ENCODE data around the gene LRMDA.

DNA sequence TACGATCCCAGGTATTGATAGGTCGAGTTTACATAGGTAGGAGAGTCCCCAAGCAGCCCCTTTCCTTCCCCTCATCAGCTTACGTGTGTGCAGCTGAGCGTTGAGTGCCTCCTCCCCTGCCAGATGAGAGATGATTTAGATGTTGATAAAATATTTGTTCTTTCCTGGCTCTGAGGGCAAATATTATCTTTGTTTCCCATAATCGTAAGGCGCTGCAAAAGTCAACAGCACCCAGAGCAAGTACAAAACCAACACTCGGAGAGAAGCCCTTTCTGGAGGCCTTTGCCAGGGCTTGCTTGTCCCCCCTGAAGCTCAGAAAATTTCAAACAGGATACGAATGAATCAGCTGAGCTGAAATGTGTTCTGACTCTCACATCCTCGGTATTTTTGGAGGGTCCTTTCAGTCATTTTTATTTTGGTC is 683.2 kb downstream of the LRMDA start:
- TF ChIP-seq, protein P1, sequence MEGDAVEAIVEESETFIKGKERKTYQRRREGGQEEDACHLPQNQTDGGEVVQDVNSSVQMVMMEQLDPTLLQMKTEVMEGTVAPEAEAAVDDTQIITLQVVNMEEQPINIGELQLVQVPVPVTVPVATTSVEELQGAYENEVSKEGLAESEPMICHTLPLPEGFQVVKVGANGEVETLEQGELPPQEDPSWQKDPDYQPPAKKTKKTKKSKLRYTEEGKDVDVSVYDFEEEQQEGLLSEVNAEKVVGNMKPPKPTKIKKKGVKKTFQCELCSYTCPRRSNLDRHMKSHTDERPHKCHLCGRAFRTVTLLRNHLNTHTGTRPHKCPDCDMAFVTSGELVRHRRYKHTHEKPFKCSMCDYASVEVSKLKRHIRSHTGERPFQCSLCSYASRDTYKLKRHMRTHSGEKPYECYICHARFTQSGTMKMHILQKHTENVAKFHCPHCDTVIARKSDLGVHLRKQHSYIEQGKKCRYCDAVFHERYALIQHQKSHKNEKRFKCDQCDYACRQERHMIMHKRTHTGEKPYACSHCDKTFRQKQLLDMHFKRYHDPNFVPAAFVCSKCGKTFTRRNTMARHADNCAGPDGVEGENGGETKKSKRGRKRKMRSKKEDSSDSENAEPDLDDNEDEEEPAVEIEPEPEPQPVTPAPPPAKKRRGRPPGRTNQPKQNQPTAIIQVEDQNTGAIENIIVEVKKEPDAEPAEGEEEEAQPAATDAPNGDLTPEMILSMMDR (IDR thresholded peaks at IDR 0.05) = no peak
- no peak for TF ChIP-seq POLR2A (IDR thresholded peaks at IDR 0.05)
